ENCODE measurements around the gene RRP1B. TPM values are rescaled to one million over a fixed set of nuclear protein-coding genes. Genes with fewer than 3 reads are reported as not detected.

The RRP1B gene
- total and polyA plus RNA-seq, 9 of the 15 experiments (the other 6 are each of a cell fraction or from before 2014, with no cell fraction given): 6.8 to 66.6 (median 41.9) TPM

DNA sequence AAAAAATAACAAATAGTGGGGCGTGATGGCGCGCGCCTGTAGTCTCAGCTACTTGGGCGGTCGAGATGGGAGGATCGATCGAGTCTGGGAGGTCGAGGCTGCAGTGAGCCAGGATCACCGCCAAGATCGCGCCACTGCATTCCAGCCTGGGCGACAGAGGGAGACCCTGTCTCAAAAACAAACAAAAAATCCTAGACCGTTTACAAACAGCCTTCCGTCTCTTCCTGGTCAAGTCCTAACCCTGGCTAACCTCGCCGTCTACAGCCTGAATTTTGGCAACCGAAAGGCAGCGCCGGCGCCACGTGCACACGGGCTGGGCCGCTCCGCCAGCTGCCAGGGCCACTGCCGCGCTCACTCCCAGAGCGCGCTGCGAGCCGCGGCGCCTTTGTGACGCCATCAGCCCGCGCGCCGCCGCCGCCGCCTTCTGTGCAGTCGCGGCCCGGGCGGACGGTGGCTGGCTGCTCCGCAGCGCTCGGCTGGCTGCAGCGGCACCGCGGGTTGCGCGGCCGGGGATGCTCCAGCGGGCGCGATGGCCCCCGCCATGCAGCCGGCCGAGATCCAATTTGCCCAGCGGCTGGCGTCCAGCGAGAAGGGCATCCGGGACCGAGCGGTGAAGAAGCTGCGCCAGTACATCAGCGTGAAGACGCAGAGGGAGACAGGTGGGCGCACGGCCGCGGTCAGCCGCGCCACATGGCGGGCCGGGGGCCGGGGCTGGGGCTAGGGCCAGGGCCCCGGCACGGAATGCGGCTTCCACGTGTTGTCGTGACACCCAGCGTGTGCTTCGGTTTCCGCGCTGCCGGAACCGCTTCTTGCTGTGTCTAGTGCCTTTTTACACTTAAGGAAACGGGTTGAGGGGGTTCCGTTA, at the start of gene RRP1B, which contains the start of gene HSF2BP (continued):
- TF ChIP-seq MTA3 (IDR thresholded peaks at IDR 0.05; ENCODE audit: borderline replicate concordance) (peak; percentile 89; the same call in 1 of the 2 replicates), HDAC8 (tag; IDR thresholded peaks at IDR 0.05) (peak; percentile 94), DPF2 (IDR thresholded peaks at IDR 0.05) (peak; percentile 78; the same call in 1 of the 2 replicates), SLC30A9 (CRISPR knock-in tag; IDR thresholded peaks at IDR 0.05) (no peak), ZNF140 (CRISPR knock-in tag; IDR thresholded peaks at IDR 0.05) (no peak), HMGN3 (IDR thresholded peaks at IDR 0.05; ENCODE audit: borderline replicate concordance, extremely low read depth, insufficient read length, low read depth, low read length) (peak; percentile 84), ZNF311 (CRISPR knock-in tag; IDR thresholded peaks at IDR 0.05) (no peak), RNF2 (IDR thresholded peaks at IDR 0.05) (peak; percentile 91), RFX7 (CRISPR knock-in tag; IDR thresholded peaks at IDR 0.05) (peak; percentile 61; the same call in 1 of the 2 replicates), TEAD1 (CRISPR knock-in tag; IDR thresholded peaks at IDR 0.05) (peak; percentile 51 to 99; a peak in 3 of 4 replicates), ZNF174 (CRISPR knock-in tag; IDR thresholded peaks at IDR 0.05) (no peak), BRD4 (IDR thresholded peaks at IDR 0.05) (peak; percentile 91; the same call in 1 of the 2 replicates), LCOR (CRISPR knock-in tag; IDR thresholded peaks at IDR 0.05) (peak; percentile 98), ZNF197 (CRISPR knock-in tag; IDR thresholded peaks at IDR 0.05; ENCODE audit: low read depth) (no peak; the same call in 1 of the 2 replicates), GATAD2B (IDR thresholded peaks at IDR 0.05; ENCODE audit: borderline replicate concordance) (peak; percentile 95), KLF13 (tag; IDR thresholded peaks at IDR 0.05; ENCODE audit: borderline replicate concordance, low read depth) (peak; percentile 92), RAD21 (CRISPR knock-in tag; conservative IDR thresholded peaks at IDR 0.05 in 1 of 2, IDR thresholded peaks at IDR 0.05 in 1 of 2) (peak in 1 of 2 experiments; percentile 18; a peak in 1 of 4 replicates), TCF7L2 (IDR thresholded peaks at IDR 0.05; ENCODE audit: low read depth, low read length) (peak; percentile 29; the same call in 1 of the 2 replicates), HLTF (IDR thresholded peaks at IDR 0.05) (peak; percentile 67; the same call in 1 of the 2 replicates), HDAC6 (IDR thresholded peaks at IDR 0.05; ENCODE audit: low read depth, low read length) (no peak)
- TF ChIP-seq, protein P1, sequence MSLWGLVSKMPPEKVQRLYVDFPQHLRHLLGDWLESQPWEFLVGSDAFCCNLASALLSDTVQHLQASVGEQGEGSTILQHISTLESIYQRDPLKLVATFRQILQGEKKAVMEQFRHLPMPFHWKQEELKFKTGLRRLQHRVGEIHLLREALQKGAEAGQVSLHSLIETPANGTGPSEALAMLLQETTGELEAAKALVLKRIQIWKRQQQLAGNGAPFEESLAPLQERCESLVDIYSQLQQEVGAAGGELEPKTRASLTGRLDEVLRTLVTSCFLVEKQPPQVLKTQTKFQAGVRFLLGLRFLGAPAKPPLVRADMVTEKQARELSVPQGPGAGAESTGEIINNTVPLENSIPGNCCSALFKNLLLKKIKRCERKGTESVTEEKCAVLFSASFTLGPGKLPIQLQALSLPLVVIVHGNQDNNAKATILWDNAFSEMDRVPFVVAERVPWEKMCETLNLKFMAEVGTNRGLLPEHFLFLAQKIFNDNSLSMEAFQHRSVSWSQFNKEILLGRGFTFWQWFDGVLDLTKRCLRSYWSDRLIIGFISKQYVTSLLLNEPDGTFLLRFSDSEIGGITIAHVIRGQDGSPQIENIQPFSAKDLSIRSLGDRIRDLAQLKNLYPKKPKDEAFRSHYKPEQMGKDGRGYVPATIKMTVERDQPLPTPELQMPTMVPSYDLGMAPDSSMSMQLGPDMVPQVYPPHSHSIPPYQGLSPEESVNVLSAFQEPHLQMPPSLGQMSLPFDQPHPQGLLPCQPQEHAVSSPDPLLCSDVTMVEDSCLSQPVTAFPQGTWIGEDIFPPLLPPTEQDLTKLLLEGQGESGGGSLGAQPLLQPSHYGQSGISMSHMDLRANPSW (CRISPR knock-in tag; IDR thresholded peaks at IDR 0.05): peak; percentile 86; the same call in 1 of the 2 replicates
- TF ChIP-seq, protein P2, sequence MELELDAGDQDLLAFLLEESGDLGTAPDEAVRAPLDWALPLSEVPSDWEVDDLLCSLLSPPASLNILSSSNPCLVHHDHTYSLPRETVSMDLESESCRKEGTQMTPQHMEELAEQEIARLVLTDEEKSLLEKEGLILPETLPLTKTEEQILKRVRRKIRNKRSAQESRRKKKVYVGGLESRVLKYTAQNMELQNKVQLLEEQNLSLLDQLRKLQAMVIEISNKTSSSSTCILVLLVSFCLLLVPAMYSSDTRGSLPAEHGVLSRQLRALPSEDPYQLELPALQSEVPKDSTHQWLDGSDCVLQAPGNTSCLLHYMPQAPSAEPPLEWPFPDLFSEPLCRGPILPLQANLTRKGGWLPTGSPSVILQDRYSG (tag; conservative IDR thresholded peaks at IDR 0.05; ENCODE audit: low read depth): peak; percentile 95

Measured in K562 (cell line).